Nephron progenitor cell (in vitro differentiated cells): ENCODE data around the gene KLHL2.

Source experiments
- DNase-seq: peaks from one replicate; pipeline ENCODE4 v3.0.0; 2021
- H3K27ac Mint-ChIP-seq: 2 replicates; pipeline ENCODE4 v1.8.0; 2021; ENCODE audit warnings: mild to moderate bottlenecking, moderate library complexity, mixed read lengths
- H3K27me3 Mint-ChIP-seq: 2 replicates; pipeline ENCODE4 v1.8.0; 2021; ENCODE audit warnings: mild to moderate bottlenecking, low read depth, mixed read lengths; ENCODE audit not compliant: poor library complexity
- H3K36me3 Mint-ChIP-seq: 2 replicates; pipeline ENCODE4 v1.8.0; 2021; ENCODE audit warnings: low read depth, mixed read lengths
- H3K4me1 Mint-ChIP-seq: 2 replicates; pipeline ENCODE4 v1.8.0; 2021; ENCODE audit warnings: mixed read lengths
- H3K4me3 Mint-ChIP-seq: 2 replicates; pipeline ENCODE4 v1.8.0; 2021; ENCODE audit warnings: mild to moderate bottlenecking, moderate library complexity, mixed read lengths
- H3K9me3 Mint-ChIP-seq: 2 replicates; pipeline ENCODE4 v1.8.0; 2021; ENCODE audit warnings: mild to moderate bottlenecking, moderate library complexity, mixed read lengths
- TF ChIP-seq, protein P1 (sequence below): fragments of 200-600 bp; sonication (generic); IDR thresholded peaks from 2 replicates; pipeline ENCODE4 v1.5.0; 2021; ENCODE audit warnings: antibody characterized with exemption

KLHL2 gene

DNA sequence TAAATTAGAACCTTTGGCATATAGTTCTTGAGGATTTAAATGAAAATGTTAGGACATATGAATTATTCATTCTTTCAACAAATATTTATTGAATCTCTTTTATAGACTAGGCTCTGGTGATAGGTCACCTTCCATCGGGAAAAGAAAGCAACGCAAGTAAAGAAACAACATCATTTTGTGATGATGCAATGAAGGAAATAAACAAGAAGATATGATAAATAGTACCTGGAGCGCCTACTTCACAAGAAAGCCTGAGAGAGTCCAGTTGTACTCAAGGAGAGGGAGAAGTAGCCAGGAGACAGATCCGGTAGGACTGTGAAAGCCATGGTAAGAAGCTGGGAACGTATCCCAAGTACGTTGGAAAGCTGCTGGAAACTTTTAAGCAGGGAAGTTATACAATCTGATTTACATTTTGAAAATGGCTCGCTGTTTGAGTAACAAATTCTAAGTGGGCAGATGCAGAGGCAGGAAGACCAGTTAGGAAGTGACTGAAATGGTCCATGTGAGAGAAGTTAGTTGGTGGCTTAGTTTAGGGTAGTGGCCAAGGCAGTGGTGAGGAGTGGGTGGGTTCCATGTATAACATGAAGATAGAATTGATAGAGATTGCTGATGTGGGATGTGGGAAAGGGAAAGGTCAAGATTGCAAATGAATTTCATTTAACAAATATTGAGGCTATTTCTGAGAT is 153.8 kb downstream of the KLHL2 start:
- Mint-ChIP-seq H3K9me3 (no peaks in the 10 kb centered on the region), H3K27ac (no peak overlapping the region), H3K4me1 (no peaks in the 10 kb centered on the region), H3K27me3 (peaks cover 3% of the 10 kb centered on the region), H3K4me3 (no peak overlapping the region), H3K36me3 (no peaks in the 10 kb centered on the region)
- TF ChIP-seq, protein P1, sequence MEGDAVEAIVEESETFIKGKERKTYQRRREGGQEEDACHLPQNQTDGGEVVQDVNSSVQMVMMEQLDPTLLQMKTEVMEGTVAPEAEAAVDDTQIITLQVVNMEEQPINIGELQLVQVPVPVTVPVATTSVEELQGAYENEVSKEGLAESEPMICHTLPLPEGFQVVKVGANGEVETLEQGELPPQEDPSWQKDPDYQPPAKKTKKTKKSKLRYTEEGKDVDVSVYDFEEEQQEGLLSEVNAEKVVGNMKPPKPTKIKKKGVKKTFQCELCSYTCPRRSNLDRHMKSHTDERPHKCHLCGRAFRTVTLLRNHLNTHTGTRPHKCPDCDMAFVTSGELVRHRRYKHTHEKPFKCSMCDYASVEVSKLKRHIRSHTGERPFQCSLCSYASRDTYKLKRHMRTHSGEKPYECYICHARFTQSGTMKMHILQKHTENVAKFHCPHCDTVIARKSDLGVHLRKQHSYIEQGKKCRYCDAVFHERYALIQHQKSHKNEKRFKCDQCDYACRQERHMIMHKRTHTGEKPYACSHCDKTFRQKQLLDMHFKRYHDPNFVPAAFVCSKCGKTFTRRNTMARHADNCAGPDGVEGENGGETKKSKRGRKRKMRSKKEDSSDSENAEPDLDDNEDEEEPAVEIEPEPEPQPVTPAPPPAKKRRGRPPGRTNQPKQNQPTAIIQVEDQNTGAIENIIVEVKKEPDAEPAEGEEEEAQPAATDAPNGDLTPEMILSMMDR, result no peak
- DNase-seq, result no peak

DNA sequence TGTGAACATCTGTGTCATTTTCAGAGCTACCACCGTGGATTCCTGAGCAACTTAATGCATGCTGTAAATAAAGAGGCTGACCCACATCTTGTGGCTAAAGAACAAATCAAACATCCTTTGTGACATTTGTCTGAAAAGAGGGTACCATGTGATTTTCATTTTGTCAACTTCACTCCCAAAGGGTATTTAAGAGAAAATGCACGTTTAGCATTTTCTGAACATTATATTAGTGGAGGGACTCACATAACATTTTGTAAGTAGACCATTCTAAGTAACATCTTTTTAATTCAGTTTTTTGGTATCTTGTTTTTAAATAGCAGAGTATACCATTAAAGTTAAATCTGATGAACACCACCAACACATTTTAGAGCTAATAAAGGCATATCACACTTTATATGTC is 154.4 kb downstream of the KLHL2 start:
- DNase-seq, result no peak
- no peaks in the 10 kb centered on the region for H3K9me3 Mint-ChIP-seq
- TF ChIP-seq, protein P1, result no peak
- no peak overlapping the region for H3K27ac Mint-ChIP-seq
- H3K4me3 Mint-ChIP-seq, result no peak overlapping the region
- H3K27me3 Mint-ChIP-seq, result peaks cover 3% of the 10 kb centered on the region
- no peaks in the 10 kb centered on the region for H3K36me3 Mint-ChIP-seq
- H3K4me1 Mint-ChIP-seq, result no peaks in the 10 kb centered on the region

DNA sequence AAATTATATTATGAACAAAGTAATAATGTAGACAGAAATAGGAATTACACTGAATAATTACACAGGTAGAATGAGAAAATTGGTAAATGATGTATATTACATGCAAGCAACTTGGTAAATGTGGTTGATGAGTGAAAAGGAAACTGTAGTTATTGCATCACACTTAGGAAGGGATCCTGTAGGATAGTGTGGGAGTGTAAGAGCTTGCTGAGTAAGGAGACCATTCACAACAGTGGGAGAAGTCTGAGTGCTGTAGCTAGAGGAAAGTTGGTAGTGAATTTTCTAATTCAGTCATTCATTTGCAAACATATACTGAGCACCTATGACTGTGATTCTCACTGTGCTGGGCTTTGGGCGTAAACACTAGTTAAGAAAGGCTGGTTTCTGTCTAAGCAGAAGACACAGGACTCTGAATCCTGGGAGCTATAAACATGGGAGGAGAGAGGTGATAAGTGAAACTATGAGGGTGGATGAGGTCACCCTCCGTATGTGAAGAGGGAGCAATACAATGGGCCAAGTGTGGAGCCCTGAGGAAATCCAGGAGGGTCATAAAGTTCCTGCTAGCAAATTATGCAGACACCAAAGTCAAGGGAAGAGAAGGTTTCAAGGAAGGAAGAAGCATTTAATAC is 157.2 kb downstream of the KLHL2 start:
- TF ChIP-seq, protein P1, result no peak
- no peak for DNase-seq
- Mint-ChIP-seq H3K9me3 (no peaks in the 10 kb centered on the region), H3K4me3 (no peak overlapping the region), H3K27me3 (peaks cover 2% of the 10 kb centered on the region), H3K27ac (no peak overlapping the region), H3K36me3 (no peaks in the 10 kb centered on the region), H3K4me1 (no peaks in the 10 kb centered on the region)

DNA sequence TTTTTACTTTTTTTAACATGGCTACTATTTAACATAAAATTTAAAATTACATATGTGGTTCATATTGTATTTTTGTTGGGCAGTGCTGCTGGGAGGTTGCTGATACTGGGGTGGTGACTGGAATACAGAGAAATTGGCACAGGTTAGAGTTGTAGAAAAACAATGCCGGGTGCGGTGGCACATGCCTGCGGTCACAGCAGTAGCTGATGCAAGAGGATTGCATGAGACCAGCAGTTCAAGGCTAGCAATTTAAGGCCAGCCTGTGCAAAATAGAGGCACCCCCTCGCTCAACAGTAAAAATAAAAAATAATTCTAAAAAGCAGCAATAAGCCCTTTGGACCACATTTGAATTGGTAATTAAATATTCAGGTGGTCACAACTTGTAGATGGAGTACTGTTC is 159.7 kb downstream of the KLHL2 start:
- TF ChIP-seq, protein P1, result no peak
- Mint-ChIP-seq H3K4me1 (no peaks in the 10 kb centered on the region), H3K27me3 (peaks cover 2% of the 10 kb centered on the region), H3K9me3 (no peaks in the 10 kb centered on the region), H3K4me3 (no peak overlapping the region), H3K27ac (no peak overlapping the region), H3K36me3 (no peaks in the 10 kb centered on the region)
- DNase-seq, result no peak

- H3K4me3 Mint-ChIP-seq, result no peak overlapping the region
- DNase-seq, result no peak
- TF ChIP-seq, protein P1, result no peak
- no peak overlapping the region for H3K27ac Mint-ChIP-seq
- no peaks in the 10 kb centered on the region for H3K36me3 Mint-ChIP-seq
- H3K9me3 Mint-ChIP-seq, result no peaks in the 10 kb centered on the region
- H3K27me3 Mint-ChIP-seq, result peaks cover 2% of the 10 kb centered on the region
- no peaks in the 10 kb centered on the region for H3K4me1 Mint-ChIP-seq
Measured at GRCh38 chr4:165368114-165368513, 160.8 kb downstream of the KLHL2 start.

DNA sequence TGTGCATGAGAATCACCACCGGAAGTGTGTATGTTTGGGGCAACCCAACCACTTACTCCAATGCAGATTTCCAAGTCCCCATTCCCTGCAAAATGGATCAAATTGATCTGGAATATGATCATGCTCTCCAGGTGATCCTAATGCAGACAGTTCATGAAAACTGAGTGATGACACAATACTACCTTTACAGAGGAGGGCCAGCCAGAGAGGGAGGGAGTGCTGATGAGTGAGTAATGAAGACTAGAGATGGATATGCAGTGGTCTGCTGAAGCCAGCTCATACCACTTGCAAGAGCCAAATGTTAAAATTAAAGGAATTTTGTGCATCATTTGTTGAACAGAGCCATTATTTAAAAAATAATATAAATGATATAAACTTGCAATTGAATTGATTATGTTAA is 161.2 kb downstream of the KLHL2 start:
- Mint-ChIP-seq H3K4me1 (no peaks in the 10 kb centered on the region), H3K27ac (no peak overlapping the region), H3K4me3 (no peak overlapping the region), H3K27me3 (peaks cover 2% of the 10 kb centered on the region), H3K36me3 (no peaks in the 10 kb centered on the region), H3K9me3 (no peaks in the 10 kb centered on the region)
- TF ChIP-seq, protein P1, result no peak
- no peak for DNase-seq
